Measurements from ENCODE around the gene C14orf180.

DNA sequence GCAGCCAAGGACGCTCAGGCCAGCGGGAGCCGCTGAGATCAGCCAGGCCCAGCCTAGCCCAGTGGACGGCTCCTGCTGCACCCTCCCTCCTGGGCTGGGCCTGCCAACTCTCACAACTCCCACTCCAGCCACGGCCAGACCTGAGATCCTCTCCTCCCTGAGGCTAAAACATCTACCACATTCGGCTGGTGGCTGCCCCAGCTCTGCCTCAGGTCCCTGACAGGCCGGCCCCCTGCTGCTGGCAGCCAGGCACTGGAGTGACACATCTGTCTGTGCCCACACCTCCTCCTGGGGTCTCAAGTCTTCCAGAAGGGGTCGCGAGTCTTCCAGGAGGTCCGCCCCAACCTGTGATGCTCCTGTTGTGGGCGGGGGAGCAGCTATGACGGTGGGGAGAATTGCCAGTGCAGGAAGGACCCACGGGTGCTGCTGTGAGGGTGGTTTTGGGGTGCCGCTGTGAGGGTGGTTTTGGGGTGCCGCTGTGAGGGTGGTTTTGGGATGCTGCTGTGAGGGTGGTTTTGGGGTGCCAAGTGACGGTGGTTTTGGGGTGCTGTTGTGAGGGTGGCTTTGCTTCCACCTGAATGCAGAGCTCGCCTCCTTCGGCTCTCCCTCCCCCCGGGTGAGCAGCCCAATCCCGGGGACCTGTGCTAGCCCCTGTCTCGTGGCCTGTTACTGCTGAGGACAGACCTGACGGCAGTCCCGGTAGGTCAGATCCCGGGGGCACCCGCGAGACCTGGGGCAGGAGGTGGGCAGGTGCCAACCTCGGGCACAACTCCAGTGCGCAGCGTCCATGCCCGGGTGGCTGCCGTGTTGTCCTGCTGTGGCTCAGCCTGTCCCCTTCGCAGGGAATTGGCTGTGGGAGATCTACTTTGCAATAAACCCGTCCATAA lies 27.5 kb upstream of the C14orf180 start:
- TF ChIP-seq, protein P1, sequence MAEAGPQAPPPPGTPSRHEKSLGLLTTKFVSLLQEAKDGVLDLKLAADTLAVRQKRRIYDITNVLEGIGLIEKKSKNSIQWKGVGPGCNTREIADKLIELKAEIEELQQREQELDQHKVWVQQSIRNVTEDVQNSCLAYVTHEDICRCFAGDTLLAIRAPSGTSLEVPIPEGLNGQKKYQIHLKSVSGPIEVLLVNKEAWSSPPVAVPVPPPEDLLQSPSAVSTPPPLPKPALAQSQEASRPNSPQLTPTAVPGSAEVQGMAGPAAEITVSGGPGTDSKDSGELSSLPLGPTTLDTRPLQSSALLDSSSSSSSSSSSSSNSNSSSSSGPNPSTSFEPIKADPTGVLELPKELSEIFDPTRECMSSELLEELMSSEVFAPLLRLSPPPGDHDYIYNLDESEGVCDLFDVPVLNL (CRISPR knock-in tag; IDR thresholded peaks at IDR 0.05; ENCODE audit: borderline replicate concordance, low read depth): no peak
- TF ChIP-seq, protein P2, sequence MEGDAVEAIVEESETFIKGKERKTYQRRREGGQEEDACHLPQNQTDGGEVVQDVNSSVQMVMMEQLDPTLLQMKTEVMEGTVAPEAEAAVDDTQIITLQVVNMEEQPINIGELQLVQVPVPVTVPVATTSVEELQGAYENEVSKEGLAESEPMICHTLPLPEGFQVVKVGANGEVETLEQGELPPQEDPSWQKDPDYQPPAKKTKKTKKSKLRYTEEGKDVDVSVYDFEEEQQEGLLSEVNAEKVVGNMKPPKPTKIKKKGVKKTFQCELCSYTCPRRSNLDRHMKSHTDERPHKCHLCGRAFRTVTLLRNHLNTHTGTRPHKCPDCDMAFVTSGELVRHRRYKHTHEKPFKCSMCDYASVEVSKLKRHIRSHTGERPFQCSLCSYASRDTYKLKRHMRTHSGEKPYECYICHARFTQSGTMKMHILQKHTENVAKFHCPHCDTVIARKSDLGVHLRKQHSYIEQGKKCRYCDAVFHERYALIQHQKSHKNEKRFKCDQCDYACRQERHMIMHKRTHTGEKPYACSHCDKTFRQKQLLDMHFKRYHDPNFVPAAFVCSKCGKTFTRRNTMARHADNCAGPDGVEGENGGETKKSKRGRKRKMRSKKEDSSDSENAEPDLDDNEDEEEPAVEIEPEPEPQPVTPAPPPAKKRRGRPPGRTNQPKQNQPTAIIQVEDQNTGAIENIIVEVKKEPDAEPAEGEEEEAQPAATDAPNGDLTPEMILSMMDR (IDR thresholded peaks at IDR 0.05): no peak
- TF ChIP-seq MXD4 (CRISPR knock-in tag; IDR thresholded peaks at IDR 0.05; ENCODE audit: borderline replicate concordance) (no peak), MYBL2 (CRISPR knock-in tag; IDR thresholded peaks at IDR 0.05) (no peak), GTF2I (CRISPR knock-in tag; conservative IDR thresholded peaks at IDR 0.05) (no peak), ZNF121 (CRISPR knock-in tag; IDR thresholded peaks at IDR 0.05) (no peak), SP1 (CRISPR knock-in tag; conservative IDR thresholded peaks at IDR 0.05) (no peak), ETV6 (CRISPR knock-in tag; IDR thresholded peaks at IDR 0.05) (no peak), ZNF671 (CRISPR knock-in tag; IDR thresholded peaks at IDR 0.05) (no peak)
- TF ChIP-seq, protein P3, sequence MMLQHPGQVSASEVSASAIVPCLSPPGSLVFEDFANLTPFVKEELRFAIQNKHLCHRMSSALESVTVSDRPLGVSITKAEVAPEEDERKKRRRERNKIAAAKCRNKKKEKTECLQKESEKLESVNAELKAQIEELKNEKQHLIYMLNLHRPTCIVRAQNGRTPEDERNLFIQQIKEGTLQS (CRISPR knock-in tag; conservative IDR thresholded peaks at IDR 0.05): no peak
- TF ChIP-seq, protein P4, sequence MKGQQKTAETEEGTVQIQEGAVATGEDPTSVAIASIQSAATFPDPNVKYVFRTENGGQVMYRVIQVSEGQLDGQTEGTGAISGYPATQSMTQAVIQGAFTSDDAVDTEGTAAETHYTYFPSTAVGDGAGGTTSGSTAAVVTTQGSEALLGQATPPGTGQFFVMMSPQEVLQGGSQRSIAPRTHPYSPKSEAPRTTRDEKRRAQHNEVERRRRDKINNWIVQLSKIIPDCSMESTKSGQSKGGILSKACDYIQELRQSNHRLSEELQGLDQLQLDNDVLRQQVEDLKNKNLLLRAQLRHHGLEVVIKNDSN (CRISPR knock-in tag; IDR thresholded peaks at IDR 0.05): no peak
- TF ChIP-seq, protein P5, sequence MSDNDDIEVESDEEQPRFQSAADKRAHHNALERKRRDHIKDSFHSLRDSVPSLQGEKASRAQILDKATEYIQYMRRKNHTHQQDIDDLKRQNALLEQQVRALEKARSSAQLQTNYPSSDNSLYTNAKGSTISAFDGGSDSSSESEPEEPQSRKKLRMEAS (CRISPR knock-in tag; IDR thresholded peaks at IDR 0.05): no peak
